CD4-positive, alpha-beta T cell treated with Interleukin-1 beta for 1 hour (primary cell): ENCODE results near the gene MTNR1A.
"Not testable (repeated sequence)": the region's sequence is repeated elsewhere in the genome, so short reads cannot be mapped to it uniquely, and the experiment has no call there.

Source experiments
- DNase-seq, 2 donors: peaks; one replicate each; pipeline ENCODE4 v3.0.0-alpha.2; 2020 to 2022

Gene MTNR1A

DNA sequence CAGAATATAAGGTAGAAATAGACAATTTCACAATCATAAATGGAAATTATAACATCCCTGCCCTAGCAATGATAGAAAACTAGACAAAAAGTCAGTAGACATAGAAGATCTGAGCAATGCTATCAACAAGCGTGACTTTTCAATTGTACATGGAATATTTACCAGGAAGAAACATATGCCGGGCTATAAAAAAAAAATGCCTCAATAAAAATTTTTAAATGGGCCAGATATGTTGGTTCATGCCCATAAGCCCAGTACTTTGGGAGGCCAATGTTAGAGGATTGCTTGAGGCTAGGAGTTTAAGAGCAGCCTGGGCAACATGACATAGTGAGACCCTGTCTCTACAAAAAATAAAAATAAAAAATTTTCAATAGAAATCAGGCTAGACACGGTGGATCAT, 5.3 kb upstream of the MTNR1A start:
- no peak for DNase-seq

DNA sequence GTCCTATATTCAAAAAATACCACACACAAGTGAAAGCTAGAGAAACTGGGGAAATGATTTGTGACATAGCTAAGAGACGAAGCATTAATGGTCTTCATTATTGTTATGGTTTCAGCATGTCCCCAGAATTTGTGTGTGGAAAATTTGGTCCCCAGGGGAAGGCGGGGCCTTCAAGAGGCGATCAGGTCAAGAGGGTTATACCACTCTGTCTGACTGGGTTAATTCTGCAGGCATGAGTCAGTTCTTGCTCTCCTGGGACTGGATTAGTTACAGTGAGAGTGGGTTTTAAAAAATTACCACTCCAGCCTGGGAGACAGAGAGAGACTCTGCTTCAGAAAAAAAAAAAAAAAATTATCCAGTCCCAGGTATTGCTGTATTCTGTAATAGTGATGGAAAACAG, 2.1 kb upstream of the MTNR1A start:
- DNase-seq, result no peak

DNA sequence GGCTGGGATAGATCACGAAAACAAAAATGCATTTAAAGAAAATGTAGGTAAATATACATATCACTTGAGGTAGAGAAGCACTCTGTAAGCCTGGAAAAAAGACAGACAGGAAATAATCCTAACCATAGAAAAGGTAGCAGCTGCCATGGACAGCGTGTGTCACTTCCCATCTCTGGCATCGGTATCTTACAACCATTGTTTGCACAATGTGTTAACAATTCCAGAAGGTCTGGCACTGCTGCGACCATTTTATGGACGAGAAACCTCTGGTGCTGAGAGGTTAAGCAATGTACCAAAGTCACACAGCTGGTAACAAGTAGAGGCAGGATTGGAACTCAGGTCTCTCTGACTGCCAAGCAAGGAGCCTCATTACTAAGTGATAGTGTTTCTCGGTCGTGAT, 1.7 kb upstream of the MTNR1A start:
- DNase-seq, result no peak

DNA sequence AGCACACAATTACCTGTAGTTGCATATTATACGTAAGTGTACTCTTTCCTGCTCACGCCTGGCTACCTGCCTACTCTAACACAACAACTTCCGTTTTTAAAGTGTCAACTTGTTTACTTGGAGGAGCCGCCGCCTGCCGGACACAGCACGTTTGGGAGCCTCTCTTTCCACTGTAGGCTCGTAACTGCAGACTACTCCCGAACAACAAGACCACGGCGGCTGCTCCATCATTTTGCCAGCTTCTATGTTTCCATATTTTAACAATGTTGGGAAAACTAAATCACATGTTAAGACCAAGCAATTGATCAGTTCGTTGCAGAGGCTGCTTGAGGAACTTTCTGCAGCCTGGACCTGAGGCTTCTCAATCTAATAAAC, 841 bp downstream of the MTNR1A start:
- DNase-seq, result no peak

DNA sequence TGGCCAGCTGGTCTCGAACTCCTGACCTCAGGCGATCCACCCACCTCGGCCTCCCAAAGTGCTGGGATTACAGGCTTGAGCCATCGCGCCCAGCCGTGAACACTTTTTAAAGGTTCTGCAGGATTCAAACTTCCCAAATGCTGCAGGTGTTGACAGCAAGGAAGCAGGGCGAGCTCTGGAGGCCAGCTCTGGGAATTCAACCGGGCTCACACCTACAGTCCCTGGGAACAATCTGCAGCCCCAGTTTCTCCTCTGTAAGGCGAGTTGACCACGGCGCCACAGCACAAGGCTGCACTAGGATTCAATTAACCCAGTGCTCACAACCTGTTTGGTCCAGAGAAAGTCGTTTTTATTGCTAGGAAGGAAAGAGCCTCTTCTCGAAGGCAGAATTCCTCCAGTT, 1.6 kb downstream of the MTNR1A start:
- DNase-seq, result no peak

DNA sequence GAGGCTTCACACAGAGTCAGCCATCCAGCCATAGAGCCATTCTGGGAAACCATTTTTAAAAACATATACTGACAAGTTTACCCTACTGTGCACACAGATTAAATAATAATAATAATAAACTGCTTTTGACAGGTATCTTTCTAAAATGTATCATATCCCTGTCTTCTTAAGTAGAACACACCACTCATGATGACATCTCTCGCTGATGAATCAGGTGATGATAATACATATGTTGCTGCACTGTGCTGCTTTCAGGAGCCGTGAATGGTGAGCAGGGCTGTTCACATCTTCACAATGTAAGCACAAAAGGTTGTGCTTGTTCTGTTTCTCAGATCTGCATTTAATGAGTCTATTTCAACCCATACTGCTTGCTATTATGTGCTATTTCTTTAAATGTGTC, 3.5 kb downstream of the MTNR1A start:
- DNase-seq, result no peak

DNA sequence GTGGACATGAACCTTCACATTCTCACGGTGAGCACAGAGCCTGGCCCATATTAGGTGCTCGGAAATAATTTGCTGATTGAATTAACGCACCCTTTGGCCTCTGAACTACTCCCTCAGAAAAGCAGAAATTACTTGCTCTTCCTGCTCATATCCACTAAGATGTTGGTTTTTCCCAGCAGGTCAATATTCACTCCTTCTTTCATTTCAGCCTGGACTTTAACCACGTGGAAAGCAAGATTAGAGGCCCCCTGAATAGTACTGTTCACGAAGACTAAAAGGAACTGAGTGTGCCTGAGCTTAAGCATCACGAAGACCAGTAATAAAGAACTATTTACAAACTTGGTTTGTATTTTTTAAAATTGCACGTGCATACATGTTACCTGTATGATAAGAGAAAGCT, 9.9 kb downstream of the MTNR1A start:
- no peak for DNase-seq

DNA sequence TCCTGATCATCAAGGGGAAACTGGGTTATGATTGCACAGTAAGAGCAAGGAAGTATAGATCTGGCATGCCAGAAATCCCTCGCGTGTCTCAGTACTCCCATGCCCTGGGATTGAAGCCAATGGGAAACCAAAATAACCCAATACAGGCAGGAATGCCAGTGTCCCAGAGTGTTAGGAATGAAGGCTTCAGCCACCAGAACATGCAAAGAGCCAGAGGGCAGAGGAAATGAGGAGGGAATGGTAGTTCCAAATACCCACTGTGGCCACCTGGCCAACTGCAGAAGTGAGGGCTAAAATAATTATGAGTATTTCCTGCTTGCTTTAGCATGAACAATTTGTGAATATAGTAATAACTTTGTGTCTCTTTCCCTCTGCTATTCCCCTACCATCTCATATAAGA, 12.2 kb downstream of the MTNR1A start:
- DNase-seq, result no peak

DNA sequence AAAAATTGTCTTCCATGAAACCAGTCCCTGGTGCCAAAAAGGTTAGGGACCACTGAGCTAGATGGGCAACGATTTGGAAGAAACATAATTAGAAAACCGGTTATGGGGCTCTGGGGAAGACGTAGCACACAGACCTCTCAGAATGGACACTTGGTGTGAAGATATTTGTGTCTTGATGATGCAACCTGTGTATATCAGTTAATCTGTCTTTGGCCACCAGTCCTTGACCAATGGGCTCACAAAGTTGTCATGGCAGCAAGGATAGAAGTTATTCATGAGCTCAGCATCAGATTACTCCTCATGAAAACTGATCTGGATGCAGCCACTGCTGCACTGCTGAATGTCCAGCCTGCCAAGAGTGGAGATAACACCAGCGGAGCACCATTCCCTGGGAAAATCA, 13.6 kb downstream of the MTNR1A start:
- no peak for DNase-seq

DNA sequence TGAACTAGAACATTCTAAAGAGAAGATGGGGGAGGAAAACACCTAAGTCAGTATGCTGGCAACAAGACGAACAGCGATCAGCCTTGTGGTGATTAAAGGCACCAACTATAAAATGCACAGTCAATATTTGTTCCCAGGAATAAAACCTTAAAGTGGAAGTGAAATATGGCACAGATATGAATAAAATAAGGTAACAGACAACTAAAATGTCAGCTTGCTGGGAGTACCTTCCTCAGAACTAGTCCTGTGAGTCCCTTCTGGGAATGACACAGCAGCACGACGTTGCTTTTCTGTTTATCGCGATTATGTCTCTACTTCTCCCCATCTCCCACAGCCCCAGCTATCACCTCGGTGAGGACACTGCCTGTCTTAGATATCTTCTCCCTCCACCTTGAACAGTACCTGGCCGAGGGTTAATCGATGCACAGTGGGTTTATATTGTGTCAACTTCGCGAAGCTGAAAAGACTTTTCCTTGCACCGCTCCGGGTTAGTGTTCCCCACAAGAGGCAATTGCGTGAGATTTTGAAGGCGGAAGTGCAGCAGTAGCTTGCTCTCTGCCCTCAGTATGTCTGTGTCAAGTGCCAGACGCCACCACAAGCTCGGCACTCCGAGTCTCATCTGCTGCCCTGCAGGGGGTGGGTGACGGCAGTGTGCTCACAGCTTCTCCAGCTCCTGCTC, 17.4 kb downstream of the MTNR1A start:
- no peak for DNase-seq

DNA sequence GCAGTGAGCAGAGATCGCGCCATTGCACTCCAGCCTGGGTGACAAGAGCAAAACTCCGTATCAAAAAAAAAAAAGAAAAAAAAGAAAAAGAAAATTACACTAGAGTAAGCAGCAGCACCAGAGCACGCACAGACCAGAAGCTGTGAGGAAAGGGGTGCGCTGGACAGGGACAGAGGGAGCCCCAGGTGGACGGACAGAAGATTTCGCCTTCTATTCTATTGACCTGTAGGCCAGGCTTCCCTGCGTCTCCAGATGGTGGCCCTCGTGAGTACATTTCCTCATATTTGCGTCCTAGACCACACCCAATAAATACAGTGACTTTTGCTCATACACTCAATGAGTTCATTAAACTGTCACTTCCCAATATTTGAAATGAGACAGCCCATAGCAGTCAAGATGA, 19.1 kb downstream of the MTNR1A start:
- no peak for DNase-seq

DNA sequence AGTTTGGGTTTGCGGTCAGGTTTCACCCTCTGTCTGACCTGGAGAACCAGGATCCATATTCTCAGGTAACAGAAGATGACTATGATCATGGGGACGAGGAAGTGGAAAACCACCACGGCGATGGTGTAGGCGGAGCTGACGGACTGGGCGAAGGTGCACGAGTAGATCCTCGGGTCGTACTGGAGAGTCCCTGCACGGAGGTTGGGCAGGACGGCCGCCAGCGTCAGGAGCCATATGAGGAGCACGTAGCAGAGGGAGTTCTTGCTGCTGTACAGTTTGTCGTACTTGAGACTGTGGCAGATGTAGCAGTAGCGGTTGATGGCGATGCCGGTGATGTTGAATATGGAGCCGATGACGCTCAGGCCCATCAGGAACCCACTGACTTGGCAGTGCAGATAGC, 21.3 kb downstream of the MTNR1A start:
- DNase-seq, result no peak

DNA sequence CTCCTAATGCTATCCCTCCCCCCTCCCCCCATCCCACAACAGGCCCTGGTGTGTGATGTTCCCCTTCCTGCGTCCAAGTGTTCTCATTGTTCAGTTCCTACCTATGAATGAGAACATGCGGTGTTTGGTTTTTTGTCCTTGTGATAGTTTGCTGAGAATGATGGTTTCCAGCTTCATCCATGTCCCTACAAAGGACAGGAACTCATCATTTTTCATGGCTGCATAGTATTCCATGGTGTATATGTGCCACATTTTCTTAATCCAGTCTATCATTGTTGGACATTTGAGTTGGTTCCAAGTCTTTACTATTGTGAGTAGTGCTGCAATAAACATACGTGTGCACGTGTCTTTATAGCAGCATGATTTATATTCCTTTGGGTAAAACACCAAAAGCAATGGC, 31.4 kb downstream of the MTNR1A start:
- not testable (repeated sequence) for DNase-seq

DNA sequence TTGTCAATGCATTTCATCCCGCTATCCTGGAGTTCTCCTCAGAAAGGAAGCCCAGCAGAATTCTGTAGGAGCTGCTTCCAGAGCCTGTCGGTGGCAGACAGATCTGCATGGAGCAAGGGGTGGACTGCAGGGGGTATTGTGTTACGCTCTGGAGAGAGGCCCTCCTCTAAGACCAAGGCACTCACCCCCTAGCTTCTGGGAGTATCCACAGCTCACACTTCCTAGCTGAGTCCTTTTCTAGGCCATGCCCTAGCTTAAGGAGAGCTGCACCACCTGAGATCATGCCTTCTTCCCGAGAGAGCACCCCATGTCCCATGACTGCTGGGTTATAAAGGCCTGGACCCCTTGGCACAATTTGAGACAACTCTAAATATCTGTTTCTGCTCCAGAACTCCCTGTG, 39.1 kb downstream of the MTNR1A start:
- no peak for DNase-seq

DNA sequence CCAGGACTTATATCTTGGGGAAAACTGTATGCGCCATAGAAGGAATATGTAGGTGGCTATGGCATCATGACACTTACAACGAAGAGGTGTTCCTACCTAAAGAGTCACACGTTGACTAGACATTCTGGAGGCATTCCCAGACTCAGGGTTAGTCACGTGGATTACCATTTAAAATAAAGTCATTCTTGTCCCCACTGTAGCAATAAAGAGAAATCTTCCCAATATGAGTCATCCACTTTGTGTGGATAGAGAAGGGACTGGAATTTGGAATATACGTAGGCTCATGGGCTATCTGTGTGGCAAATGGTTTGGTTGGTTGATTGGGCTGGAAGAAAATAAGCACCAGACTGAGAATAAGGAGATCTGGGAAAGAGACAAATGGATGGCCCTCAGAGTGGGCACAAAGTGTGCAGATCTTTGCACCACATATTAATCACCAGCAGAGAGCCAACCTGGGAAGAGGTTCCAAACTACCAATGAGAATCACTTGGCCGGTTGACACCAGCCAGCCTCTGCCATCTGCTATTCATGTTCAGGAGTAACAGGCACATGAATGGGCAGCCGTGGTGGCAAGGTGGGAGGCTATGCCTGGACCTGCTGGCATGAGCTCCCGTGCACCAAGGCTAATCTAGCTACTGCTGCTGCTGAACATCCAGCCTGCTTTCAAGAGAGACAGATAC, 41.0 kb downstream of the MTNR1A start:
- no peak for DNase-seq

DNA sequence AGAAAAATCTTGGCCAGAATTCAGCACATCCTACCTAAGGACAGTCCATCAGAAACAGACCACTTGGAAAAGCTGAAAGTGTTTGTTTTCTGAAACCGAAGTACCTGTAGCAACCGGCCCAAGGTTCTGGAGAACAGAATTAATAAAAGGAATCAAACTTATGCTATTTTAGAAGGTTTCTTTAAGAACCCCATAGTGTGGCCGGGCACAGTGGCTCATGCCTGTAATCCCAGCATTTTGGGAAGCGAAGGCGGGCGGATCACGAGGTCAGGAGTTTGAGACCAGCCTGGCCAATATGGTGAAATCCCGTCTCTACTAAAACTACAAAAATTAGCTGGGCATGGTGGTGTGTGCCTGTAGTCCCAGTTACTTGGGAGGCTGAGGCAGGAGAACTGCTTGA, 50.6 kb downstream of the MTNR1A start:
- DNase-seq, result not testable (repeated sequence)

DNA sequence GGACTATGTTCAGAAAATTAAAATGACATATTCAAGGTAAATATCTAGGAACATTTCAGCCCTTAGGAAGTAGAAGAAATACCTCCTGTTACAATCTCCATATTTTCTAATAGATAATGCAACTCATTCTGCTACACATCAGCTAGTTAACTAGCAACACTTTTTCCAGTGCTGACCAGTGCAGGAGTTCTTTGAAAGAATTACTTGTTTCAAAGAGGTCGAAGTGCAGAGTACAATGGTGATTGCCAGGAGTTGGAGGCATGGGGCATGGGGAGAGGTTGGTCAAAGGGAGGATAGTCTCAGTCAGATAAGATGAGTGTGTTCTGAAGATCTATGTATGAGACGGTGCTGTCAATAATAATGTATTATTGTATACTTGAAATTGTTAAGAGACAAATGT, 53.1 kb downstream of the MTNR1A start:
- DNase-seq, result no peak

DNA sequence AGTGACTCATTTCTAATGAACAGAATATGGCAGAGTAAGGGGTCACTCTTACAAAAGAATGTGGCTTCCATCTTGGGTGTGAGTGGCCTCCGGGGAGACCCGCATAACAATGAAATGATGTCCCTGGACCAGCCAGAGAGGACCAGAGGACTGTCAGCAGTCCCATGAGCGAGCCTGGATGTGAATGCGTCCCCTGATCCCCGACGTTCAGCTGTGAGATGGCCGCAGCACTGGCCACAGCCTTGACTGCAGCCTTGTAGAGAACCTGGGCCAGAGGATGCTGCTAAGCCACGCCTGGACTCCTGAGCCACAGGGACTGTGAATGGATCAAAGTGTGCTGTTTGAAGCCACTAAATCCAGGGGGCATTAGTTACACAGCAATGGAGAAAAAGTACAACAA, 53.8 kb downstream of the MTNR1A start:
- DNase-seq, result no peak

DNA sequence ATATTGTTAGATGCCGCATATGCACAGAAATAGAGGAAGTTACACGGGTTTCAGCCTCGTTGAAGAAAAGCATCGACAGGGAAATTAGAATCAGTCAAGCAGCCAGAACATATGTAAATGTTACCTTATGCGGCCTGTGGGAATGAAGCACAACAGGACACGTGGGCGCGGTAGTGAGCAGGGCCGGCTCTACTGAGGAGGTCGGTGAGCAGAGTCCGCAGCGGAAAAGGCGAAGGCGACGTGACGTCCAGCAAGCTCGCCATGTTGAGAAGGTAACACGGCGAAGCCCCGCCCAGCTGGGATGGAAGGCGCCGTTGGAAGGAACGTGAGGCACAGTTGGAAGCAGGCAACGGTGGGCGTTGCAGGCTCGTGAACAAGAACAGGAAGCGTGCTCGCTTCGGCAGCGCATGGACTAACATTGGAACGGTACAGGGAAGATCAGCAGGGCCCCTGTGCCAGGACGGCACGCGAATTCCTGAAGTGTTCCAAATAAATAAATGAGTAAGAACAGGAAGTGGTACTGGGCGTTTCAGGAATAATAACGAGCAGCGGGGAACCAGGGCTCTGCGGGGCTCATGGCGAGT, 54.6 kb downstream of the MTNR1A start:
- no peak for DNase-seq

DNA sequence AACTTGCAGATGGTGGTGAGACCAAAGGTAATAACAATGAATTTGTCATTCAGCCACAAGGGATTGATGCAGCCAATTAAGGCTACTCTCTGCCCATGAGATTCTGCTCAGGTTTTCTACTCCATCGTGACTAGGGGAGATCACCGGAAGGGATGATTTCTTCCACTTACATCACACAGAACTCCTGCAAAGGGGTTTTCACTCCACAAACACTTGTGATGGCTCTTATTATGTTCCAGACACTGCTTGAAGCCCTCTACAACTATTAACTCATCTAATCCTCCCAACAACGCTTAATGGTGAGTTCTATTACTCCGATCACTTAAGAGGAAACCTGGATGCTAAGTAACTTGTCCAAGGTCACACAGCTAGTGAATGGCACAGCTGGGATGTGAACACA, 55.9 kb downstream of the MTNR1A start:
- no peak for DNase-seq

DNA sequence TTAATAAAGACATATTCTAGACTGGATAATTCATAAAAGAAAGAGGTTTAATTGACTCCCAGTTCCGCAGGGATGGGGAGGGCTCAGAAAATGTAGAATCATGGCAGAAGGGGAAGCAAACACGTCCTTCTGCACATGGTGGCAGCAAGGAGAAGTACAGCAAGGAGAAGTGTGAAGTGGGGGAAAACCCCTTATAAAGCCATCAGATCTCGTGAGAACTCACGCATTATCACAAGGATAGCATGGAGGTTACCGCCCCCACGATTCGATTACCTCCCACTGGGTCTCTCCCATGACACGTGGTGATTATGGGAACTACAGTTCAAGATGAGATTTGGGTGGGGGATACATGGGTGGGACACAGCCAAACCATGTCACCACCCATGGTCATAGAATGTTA, 58.3 kb downstream of the MTNR1A start:
- no peak for DNase-seq

DNA sequence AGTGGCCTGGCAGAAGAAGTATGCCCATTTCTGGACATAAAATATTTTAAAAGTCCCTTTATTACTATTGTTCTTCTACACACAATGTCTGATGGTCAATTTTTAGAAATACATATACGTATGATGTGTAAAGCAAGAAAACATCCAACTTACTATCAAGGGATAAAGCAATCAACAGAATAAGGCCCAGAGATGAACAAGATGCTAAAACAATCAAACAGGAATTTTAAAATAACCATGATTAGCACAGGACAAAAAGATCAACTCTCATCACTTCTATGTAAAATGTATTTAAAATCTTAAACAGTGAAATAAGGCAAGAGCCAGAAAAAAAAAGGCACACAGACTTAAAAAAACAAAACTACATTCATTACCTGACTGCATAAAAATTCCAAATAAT, 60.9 kb downstream of the MTNR1A start:
- DNase-seq, result no peak

DNA sequence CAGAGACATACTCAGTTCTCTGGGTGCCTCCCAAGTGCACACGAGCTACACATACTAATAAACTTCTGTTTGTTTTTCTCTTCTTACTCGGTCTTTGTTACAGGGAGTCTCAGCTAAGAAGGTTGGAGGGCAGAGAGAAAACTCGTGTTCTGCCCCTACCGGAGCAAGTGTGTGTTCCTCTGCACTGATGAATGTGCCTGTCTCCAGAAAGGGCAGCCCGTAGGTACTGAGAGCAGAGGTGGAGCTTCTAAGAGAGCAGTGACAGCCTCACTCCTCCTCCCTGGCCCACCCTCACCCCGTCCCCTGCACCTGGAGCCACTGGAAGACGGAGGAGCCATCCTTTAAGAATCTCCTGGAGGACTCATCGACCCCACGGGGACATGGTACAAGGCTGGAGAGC, 67.6 kb downstream of the MTNR1A start:
- no peak for DNase-seq

DNA sequence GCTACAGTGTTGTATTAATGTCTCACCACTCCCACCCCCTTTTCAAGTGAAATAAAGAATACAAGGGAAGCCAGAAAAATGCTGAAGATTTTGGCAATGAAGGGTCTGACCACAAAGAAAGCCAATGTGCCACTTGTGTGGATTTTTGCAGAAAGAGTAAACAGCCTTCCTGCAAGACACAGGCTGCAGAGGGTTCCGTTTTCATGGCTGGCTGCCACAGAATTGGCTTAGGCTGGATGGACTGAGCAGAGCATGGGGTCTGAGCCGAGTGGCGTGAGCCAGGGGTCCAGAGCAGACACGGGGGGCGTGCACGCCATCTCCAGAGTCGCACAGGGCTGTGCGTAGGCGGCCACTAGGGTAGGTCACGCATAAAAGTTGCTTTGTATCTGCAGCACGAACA, 69.2 kb downstream of the MTNR1A start:
- no peak for DNase-seq

DNA sequence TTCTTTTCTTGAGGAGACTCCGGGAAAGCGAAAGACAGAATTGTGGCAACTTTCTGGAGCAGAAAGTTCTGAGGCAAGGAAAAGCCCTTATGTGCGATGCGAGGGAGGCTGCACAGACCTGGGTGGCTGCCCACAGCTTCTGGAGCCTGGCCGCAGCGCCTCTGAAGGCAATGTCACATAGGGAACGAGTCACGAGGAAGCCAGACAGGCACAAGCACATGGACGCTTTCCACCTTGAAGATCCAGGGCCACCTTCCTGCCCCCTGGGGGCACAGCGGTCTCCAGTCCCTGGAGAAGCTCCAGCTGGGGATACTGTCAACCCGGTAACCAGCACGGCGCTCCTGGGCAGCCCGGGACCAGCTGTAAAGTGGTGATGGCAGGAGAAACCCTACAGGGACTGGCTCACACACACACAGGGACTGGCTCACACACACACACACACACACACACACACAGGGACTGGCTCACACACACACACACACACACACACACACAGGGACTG, 69.8 kb downstream of the MTNR1A start:
- no peak for DNase-seq
